H9 (cell line): ENCODE results near the gene VAV2. TPM values are rescaled to one million over a fixed set of nuclear protein-coding genes. Genes with fewer than 3 reads are reported as not detected.

Experiments used
- DNase-seq: peaks from one replicate; pipeline ENCODE4 v3.0.0-alpha.2; 2017
- H2AFZ ChIP-seq: one replicate; pipeline ENCODE4 v1.6.1; 2013; ENCODE audit warnings: mild to moderate bottlenecking, low read length, control low read depth, moderate library complexity
- H2AK5ac ChIP-seq: 2 replicates; pipeline ENCODE4 v1.6.1; 2013; ENCODE audit warnings: low read length, control low read depth, mixed read lengths; ENCODE audit not compliant: insufficient read length
- H2BK120ac ChIP-seq: one replicate; pipeline ENCODE4 v1.6.1; 2013; ENCODE audit warnings: low read depth, mild to moderate bottlenecking, low read length, control low read depth, inconsistent platforms; ENCODE audit not compliant: poor library complexity, severe bottlenecking
- H2BK12ac ChIP-seq: 2 replicates; pipeline ENCODE4 v1.6.1; 2013; ENCODE audit warnings: low read length, control low read depth, mixed read lengths, low read depth; ENCODE audit not compliant: insufficient read length
- H2BK15ac ChIP-seq: 2 replicates; pipeline ENCODE4 v1.6.1; 2013; ENCODE audit warnings: low read depth, low read length, control low read depth
- H2BK20ac ChIP-seq: one replicate; pipeline ENCODE4 v1.6.1; 2013; ENCODE audit warnings: low read depth, mild to moderate bottlenecking, low read length, control low read depth, inconsistent platforms; ENCODE audit not compliant: poor library complexity, severe bottlenecking
- H2BK5ac ChIP-seq: 2 replicates; pipeline ENCODE4 v1.6.1; 2013; ENCODE audit warnings: low read length, control low read depth, mixed read lengths; ENCODE audit not compliant: insufficient read length
- H3K14ac ChIP-seq: 2 replicates; pipeline ENCODE4 v1.6.1; 2013; ENCODE audit warnings: low read length, control low read depth; ENCODE audit not compliant: insufficient read depth
- H3K18ac ChIP-seq: 2 replicates; pipeline ENCODE4 v1.6.1; 2013; ENCODE audit warnings: low read depth, mild to moderate bottlenecking, mixed read lengths, low read length, control low read depth; ENCODE audit not compliant: insufficient read length
- H3K23ac ChIP-seq: 2 replicates; pipeline ENCODE4 v1.6.1; 2013; ENCODE audit warnings: low read length, control low read depth, mixed read lengths, low read depth; ENCODE audit not compliant: insufficient read length
- H3K23me2 ChIP-seq: 2 replicates; pipeline ENCODE4 v1.6.1; 2013; ENCODE audit warnings: low read depth, mild to moderate bottlenecking, mixed read lengths, low read length, control low read depth; ENCODE audit not compliant: insufficient read length, poor library complexity, severe bottlenecking
- H3K27ac ChIP-seq: 2 replicates; pipeline ENCODE4 v1.5.1; 2013; ENCODE audit warnings: low read length, control low read depth, mixed read lengths, low read depth; ENCODE audit not compliant: insufficient read length
- H3K27me3 ChIP-seq: 2 replicates; pipeline ENCODE4 v1.6.1; 2013; ENCODE audit warnings: low read length, control low read depth, inconsistent platforms; ENCODE audit not compliant: insufficient read depth
- H3K4ac ChIP-seq: 2 replicates; pipeline ENCODE4 v1.6.1; 2013; ENCODE audit warnings: low read depth, mild to moderate bottlenecking, control low read depth, inconsistent platforms, low read length, moderate library complexity
- H3K4me1 ChIP-seq: 2 replicates; pipeline ENCODE4 v1.6.1; 2013; ENCODE audit warnings: low read length, control low read depth, inconsistent platforms; ENCODE audit not compliant: insufficient read depth
- H3K4me2 ChIP-seq: 2 replicates; pipeline ENCODE4 v1.6.1; 2013; ENCODE audit warnings: low read length, control low read depth, mixed read lengths; ENCODE audit not compliant: insufficient read length, insufficient read depth
- H3K56ac ChIP-seq: 2 replicates; pipeline ENCODE4 v1.6.1; 2013; ENCODE audit warnings: low read depth, mild to moderate bottlenecking, mixed read lengths, low read length, control low read depth; ENCODE audit not compliant: insufficient read length
- H3K79me1 ChIP-seq: 2 replicates; pipeline ENCODE4 v1.6.1; 2013; ENCODE audit warnings: low read depth, mild to moderate bottlenecking, moderate library complexity, low read length, control low read depth, inconsistent platforms; ENCODE audit not compliant: insufficient read depth, poor library complexity, severe bottlenecking
- H3K79me2 ChIP-seq: 2 replicates; pipeline ENCODE4 v1.6.1; 2013; ENCODE audit warnings: low read length, control low read depth, inconsistent platforms; ENCODE audit not compliant: insufficient read depth
- H3K9ac ChIP-seq: 2 replicates; pipeline ENCODE4 v1.6.1; 2013; ENCODE audit warnings: low read length, control low read depth, mixed read lengths; ENCODE audit not compliant: insufficient read length; ENCODE audit errors: extremely low read depth
- H3K9me3 ChIP-seq: one replicate; pipeline ENCODE4 v1.6.1; 2013; ENCODE audit warnings: low read depth, low read length, inconsistent platforms; ENCODE audit not compliant: control insufficient read depth
- H3T11ph ChIP-seq: one replicate; pipeline ENCODE4 v1.6.1; 2013; ENCODE audit warnings: mild to moderate bottlenecking, low read length, control low read depth, inconsistent platforms
- H4K20me1 ChIP-seq: one replicate; pipeline ENCODE4 v1.6.1; 2013; ENCODE audit not compliant: control insufficient read depth, insufficient read length, insufficient read depth
- H4K5ac ChIP-seq: 2 replicates; pipeline ENCODE4 v1.6.1; 2013; ENCODE audit warnings: low read depth, mild to moderate bottlenecking, mixed read lengths, low read length, control low read depth; ENCODE audit not compliant: insufficient read length
- H4K8ac ChIP-seq: replicated peaks from 2 replicates; pipeline ENCODE4 v1.6.1; 2013; ENCODE audit warnings: low read length, control low read depth, mixed read lengths, low read depth; ENCODE audit not compliant: insufficient read length
- H4K91ac ChIP-seq: 2 replicates; pipeline ENCODE4 v1.6.1; 2013; ENCODE audit warnings: low read depth, mild to moderate bottlenecking, moderate library complexity, mixed read lengths, low read length, control low read depth; ENCODE audit not compliant: insufficient read length
- H3K27ac Mint-ChIP-seq, 3 experiments: 2 replicates in 2 of 3; 3 replicates in 1 of 3; pipeline ENCODE4 v1.8.0; 2020 to 2021; ENCODE audit warnings: mixed read lengths in 3 of 3, mild to moderate bottlenecking in 1 of 3, moderate library complexity in 1 of 3
- H3K27me3 Mint-ChIP-seq: 2 replicates; pipeline ENCODE4 v1.8.0; 2021; ENCODE audit warnings: low read depth, mild to moderate bottlenecking, moderate library complexity, mixed read lengths
- H3K36me3 Mint-ChIP-seq, 3 experiments: 2 replicates in 2 of 3; 3 replicates in 1 of 3; pipeline ENCODE4 v1.8.0; 2020 to 2021; ENCODE audit warnings: low read depth in 3 of 3, mixed read lengths in 3 of 3; ENCODE audit not compliant: insufficient read depth in 1 of 3
- H3K4me1 Mint-ChIP-seq, 2 experiments: 2 replicates each; pipeline ENCODE4 v1.8.0; 2020; ENCODE audit warnings: mixed read lengths in 2 of 2
- H3K4me3 Mint-ChIP-seq, 2 experiments: 2 replicates in 1 of 2; 3 replicates in 1 of 2; pipeline ENCODE4 v1.8.0; 2020 to 2021; ENCODE audit warnings: mild to moderate bottlenecking in 2 of 2, mixed read lengths in 2 of 2, moderate library complexity in 1 of 2
- H3K9me3 Mint-ChIP-seq, 2 experiments: 2 replicates in 1 of 2; 3 replicates in 1 of 2; pipeline ENCODE4 v1.8.0; 2020; ENCODE audit warnings: mild to moderate bottlenecking in 2 of 2, mixed read lengths in 2 of 2, moderate library complexity in 1 of 2
- WGBS: extraction: QIAGEN DNeasy Blood & Tissue Kit; methylation state at CpG from one replicate; pipeline ENCODE4 v1.1.7; 2013; ENCODE audit warnings: missing lambda C conversion rate, low lambda C conversion rate, mixed read lengths; ENCODE audit not compliant: insufficient read length; ENCODE audit errors: extremely low coverage; 5-methylcytosine and 5-hydroxymethylcytosine counted together
- total RNA-seq: library from RNA; stranded (reverse); gene quantifications from 2 replicates; pipeline ENCODE4 v1.2.1, GENCODE V29; 2021
- TF ChIP-seq, protein P1 (sequence below): fragments of 200-600 bp; sonication (generic); conservative IDR thresholded peaks from 3 replicates; pipeline ENCODE4 v1.8.0; 2021; ENCODE audit warnings: antibody characterized with exemption, mild to moderate bottlenecking

The VAV2 gene
- total RNA-seq, 1 experiment from 2014 or later: 58.7 TPM

GRCh38 chr9:133981589-133981957 lies 10.6 kb downstream of the VAV2 start:
- Mint-ChIP-seq H3K27ac (peak overlapping the region in 1 of 3 experiments; percentile 85; a peak in 1 of 7 replicates), H3K4me3 (no peak overlapping the region)
- H4K20me1 ChIP-seq: no peaks in the 10 kb centered on the region

More at GRCh38 chr9:133981589-133981957, 10.6 kb downstream of the VAV2 start:
- H3K27me3 ChIP-seq: no peaks in the 10 kb centered on the region
- H2AFZ ChIP-seq: no peak overlapping the region
- no peak overlapping the region for H2BK120ac ChIP-seq
- H3T11ph ChIP-seq: no peak overlapping the region
- no peak overlapping the region for H3K23ac ChIP-seq
- H3K23me2 ChIP-seq: no peaks in the 10 kb centered on the region
- no peak overlapping the region for H3K56ac ChIP-seq
- H3K36me3 Mint-ChIP-seq: peaks cover 0 to 5% (median 5%) of the 10 kb centered on the region in 3 experiments; a peak in 4 of 7 replicates
- no peak overlapping the region for H4K5ac ChIP-seq
- no peaks in the 10 kb centered on the region for H3K27me3 Mint-ChIP-seq
- TF ChIP-seq, protein P1, sequence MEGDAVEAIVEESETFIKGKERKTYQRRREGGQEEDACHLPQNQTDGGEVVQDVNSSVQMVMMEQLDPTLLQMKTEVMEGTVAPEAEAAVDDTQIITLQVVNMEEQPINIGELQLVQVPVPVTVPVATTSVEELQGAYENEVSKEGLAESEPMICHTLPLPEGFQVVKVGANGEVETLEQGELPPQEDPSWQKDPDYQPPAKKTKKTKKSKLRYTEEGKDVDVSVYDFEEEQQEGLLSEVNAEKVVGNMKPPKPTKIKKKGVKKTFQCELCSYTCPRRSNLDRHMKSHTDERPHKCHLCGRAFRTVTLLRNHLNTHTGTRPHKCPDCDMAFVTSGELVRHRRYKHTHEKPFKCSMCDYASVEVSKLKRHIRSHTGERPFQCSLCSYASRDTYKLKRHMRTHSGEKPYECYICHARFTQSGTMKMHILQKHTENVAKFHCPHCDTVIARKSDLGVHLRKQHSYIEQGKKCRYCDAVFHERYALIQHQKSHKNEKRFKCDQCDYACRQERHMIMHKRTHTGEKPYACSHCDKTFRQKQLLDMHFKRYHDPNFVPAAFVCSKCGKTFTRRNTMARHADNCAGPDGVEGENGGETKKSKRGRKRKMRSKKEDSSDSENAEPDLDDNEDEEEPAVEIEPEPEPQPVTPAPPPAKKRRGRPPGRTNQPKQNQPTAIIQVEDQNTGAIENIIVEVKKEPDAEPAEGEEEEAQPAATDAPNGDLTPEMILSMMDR: no peak
- no CpG with 5 or more reads among the region's 14 CpGs for WGBS
- no peak overlapping the region for H3K4ac ChIP-seq
- no peak overlapping the region for H2BK5ac ChIP-seq
- no peak overlapping the region for H4K8ac ChIP-seq
- no peak overlapping the region for H2AK5ac ChIP-seq
- H3K4me1 Mint-ChIP-seq: peaks cover 44 to 50% of the 10 kb centered on the region in 2 experiments
- peaks cover 4% of the 10 kb centered on the region for H3K79me1 ChIP-seq
- H2BK15ac ChIP-seq: no peak overlapping the region
- H3K14ac ChIP-seq: no peak overlapping the region
- no peaks in the 10 kb centered on the region; a peak in 2 of 5 replicates for H3K9me3 Mint-ChIP-seq
- no peak overlapping the region for H2BK12ac ChIP-seq
- H3K4me1 ChIP-seq: no peaks in the 10 kb centered on the region; the same call in 1 of the 2 replicates
- no peak overlapping the region for H3K4me2 ChIP-seq
- H4K91ac ChIP-seq: no peak overlapping the region
- H2BK20ac ChIP-seq: no peak overlapping the region
- H3K18ac ChIP-seq: no peak overlapping the region
- peaks cover 38% of the 10 kb centered on the region; the same call in 1 of the 2 replicates for H3K79me2 ChIP-seq
- no peaks in the 10 kb centered on the region for H3K9me3 ChIP-seq
- no peak overlapping the region for H3K9ac ChIP-seq
- H3K27ac ChIP-seq: no peak overlapping the region
- DNase-seq: no peak
